Measurements from ENCODE around the gene BAZ1A. TPM values are rescaled to one million over a fixed set of nuclear protein-coding genes. Genes with fewer than 3 reads are reported as not detected.
"Not testable (repeated sequence)": the region's sequence is repeated elsewhere in the genome, so short reads cannot be mapped to it uniquely, and the experiment has no call there.

The BAZ1A gene
- total RNA-seq, 2 donors from 2014 or later: 3.4 to 11.8 TPM

DNA sequence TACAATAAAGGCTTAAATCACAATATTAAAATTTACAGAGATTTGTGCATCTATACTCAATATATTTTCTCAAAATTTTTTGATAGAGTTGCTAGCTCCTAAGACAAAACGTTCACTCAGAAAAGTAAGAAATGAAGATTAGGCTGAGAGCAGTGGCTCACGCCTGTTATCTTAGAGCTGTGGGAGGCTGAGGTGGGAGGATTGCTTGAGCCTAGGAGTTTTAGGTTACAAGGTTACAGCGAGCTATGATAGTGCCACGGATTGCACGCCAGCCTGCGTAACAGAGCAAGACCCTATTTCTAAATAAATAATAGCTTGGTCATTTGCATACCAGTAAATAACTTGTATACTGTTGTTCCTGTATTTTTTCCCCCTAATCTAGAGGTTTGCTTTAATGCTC, 125.8 kb downstream of the BAZ1A start:
- Histone ChIP-seq H3K9me3 (no peaks in the 10 kb centered on the region), H3K4me1 (no peaks in the 10 kb centered on the region), H3K27me3 (no peaks in the 10 kb centered on the region), H3K4me3 (no peak overlapping the region), H3K27ac (no peak overlapping the region), H3K36me3 (no peaks in the 10 kb centered on the region)
- TF ChIP-seq, protein P1, sequence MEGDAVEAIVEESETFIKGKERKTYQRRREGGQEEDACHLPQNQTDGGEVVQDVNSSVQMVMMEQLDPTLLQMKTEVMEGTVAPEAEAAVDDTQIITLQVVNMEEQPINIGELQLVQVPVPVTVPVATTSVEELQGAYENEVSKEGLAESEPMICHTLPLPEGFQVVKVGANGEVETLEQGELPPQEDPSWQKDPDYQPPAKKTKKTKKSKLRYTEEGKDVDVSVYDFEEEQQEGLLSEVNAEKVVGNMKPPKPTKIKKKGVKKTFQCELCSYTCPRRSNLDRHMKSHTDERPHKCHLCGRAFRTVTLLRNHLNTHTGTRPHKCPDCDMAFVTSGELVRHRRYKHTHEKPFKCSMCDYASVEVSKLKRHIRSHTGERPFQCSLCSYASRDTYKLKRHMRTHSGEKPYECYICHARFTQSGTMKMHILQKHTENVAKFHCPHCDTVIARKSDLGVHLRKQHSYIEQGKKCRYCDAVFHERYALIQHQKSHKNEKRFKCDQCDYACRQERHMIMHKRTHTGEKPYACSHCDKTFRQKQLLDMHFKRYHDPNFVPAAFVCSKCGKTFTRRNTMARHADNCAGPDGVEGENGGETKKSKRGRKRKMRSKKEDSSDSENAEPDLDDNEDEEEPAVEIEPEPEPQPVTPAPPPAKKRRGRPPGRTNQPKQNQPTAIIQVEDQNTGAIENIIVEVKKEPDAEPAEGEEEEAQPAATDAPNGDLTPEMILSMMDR (IDR thresholded peaks at IDR 0.05): no peak
- no peak for DNase-seq (ENCODE audit: low spot score)

DNA sequence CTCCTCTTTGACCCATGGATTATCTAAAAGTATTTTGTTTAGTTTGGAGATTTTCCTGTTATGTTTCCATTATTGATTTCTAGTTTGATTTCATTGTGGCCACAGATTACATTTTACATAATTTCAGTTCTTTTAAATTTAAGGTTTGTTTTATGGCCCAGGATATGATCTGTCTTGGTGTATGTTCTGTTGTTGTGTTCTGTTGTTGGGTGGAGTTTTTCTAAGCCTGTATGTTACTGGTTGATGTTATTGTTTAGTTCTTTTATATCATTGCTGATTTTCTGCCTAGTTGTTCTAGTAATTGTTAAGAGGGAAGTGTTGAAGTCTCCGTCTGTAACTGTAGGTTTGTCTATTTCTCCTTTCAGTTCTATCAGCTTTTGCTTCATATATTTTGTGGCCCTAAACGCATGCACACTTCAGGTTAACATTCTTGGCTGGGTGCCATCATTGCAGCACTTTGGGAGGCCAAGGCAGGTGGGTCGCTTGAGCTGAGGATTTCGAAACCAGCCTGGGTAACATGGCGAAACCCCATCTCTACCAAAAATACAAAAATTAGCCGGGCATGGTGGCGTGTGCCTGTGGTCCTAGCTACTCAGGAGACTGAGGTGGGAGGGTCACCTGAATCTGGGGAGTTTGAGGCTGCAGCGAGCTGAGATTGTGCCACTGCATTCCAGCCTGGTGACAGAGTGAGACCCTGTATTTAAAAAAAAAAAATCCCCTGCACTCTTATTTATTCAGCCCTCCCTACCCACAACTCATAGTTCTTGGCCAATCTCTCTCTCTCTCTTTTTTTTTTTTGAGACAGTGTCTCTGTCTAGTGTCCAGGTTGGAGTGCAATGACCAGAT, 132.7 kb downstream of the BAZ1A start:
- no peak overlapping the region for H3K4me3 ChIP-seq
- TF ChIP-seq, protein P1 (IDR thresholded peaks at IDR 0.05): no peak
- H3K4me1 ChIP-seq: no peaks in the 10 kb centered on the region
- no peaks in the 10 kb centered on the region for H3K27me3 ChIP-seq
- no peak overlapping the region for H3K27ac ChIP-seq
- no peaks in the 10 kb centered on the region for H3K9me3 ChIP-seq
- H3K36me3 ChIP-seq: no peaks in the 10 kb centered on the region
- DNase-seq (ENCODE audit: low spot score): no peak

DNA sequence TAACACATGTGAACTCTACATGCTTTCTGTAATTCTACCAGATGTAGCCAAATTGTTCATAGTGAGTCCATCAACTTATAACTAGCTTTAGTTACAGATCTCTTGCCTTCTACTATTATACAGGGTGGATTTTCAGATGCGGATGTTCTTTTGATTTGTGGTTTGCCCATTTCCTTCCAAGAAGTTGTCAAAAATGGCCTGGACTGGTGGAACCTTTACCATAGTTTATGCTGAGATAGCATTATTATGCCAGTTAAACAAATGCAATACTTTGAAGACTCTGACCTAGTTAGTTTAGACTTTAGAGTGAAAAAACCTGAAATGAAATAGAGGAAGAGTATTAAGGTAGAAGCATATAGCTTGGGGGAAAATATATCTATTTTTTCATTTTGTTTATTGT, 133.3 kb downstream of the BAZ1A start:
- no peak overlapping the region for H3K4me3 ChIP-seq
- H3K27me3 ChIP-seq: no peaks in the 10 kb centered on the region
- TF ChIP-seq, protein P1 (IDR thresholded peaks at IDR 0.05): no peak
- no peak overlapping the region for H3K27ac ChIP-seq
- no peaks in the 10 kb centered on the region for H3K4me1 ChIP-seq
- no peaks in the 10 kb centered on the region for H3K9me3 ChIP-seq
- no peaks in the 10 kb centered on the region for H3K36me3 ChIP-seq
- no peak for DNase-seq (ENCODE audit: low spot score)

DNA sequence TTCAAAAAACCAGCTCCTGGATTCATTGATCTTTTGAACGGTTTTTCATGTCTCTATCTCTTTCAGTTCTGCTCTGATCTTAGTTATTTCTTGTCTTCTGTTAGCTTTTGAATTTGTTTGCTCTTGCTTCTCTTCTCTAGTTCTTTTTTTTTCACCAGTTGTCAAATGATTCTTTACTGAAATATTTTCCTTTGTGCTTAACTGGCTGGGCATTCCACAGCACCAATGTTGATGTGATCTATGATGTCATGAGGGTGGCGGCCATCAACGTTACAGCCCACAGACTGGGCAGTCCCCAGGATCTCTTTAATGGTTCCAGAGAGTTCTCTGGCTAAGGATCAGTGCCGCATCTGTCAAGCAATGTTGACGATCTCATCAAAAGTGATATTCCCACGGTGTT, 135.0 kb downstream of the BAZ1A start:
- H3K36me3 ChIP-seq; H3K27me3 ChIP-seq; DNase-seq (ENCODE audit: low spot score); H3K4me3 ChIP-seq; H3K4me1 ChIP-seq; H3K9me3 ChIP-seq; H3K27ac ChIP-seq: not testable (repeated sequence)

DNA sequence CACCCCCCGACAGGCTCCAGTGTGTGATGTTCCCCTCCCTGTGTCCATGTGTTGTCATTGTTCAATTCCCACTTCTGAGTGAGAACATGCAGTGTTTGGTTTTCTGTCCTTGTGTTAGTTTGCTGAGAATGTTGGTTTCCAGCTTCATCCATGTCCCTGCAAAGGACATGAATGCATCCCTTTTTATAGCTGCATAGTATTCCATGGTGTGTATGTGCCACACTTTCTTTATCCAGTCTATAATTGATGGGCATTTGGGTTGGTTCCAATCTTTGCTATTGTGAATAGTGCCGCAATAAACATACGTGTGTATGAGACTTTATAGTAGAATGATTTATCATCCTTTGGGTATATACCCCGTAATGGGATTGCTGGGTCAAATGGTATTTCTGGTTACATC, 138.1 kb downstream of the BAZ1A start:
- H3K27ac ChIP-seq; H3K9me3 ChIP-seq; H3K27me3 ChIP-seq; DNase-seq (ENCODE audit: low spot score); H3K4me1 ChIP-seq; H3K36me3 ChIP-seq; H3K4me3 ChIP-seq: not testable (repeated sequence)

DNA sequence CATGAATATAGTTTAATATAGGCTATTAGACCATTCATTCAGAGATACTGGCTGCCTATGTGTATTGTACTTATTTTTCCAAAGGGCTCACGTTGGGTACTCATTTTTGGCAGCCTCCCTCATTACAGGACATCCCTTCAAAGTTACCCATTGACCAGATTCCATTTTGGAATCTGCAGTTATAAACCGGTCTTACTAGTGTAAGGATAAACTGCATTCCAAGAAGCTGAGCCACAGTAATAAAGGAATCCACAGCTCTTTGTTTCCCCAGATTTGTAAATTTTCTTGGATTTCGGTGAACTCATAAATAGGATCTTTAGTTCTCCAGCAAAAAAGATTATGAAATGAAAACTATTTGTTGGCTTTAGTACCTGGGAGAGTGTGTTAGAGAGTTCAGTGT, 141.9 kb downstream of the BAZ1A start:
- no peak for DNase-seq (ENCODE audit: low spot score)
- H3K27me3 ChIP-seq: no peaks in the 10 kb centered on the region
- H3K4me1 ChIP-seq: no peaks in the 10 kb centered on the region
- no peaks in the 10 kb centered on the region for H3K36me3 ChIP-seq
- no peaks in the 10 kb centered on the region for H3K9me3 ChIP-seq
- TF ChIP-seq, protein P1 (IDR thresholded peaks at IDR 0.05): no peak
- H3K27ac ChIP-seq: no peak overlapping the region
- no peak overlapping the region for H3K4me3 ChIP-seq

DNA sequence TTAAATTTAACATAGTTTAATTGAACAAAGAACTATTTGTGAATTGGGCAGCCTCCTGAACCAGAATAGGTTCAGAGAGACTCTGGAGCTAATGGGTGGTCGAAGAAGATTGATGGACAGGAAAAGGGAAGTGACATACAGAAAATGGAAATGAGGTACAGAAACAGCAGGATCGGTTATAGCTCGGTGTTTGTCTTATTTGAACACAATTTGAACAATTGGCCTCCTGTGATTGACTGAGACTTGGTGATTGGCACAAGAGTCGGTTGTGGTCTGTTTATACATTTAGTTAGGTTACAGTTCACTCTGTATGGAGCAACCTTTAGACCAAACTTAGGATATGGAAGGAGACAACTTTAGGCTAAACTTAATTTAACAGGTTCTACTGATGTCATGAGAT, 142.4 kb downstream of the BAZ1A start:
- Histone ChIP-seq H3K27ac (no peak overlapping the region), H3K4me3 (no peak overlapping the region), H3K27me3 (no peaks in the 10 kb centered on the region), H3K9me3 (no peaks in the 10 kb centered on the region), H3K4me1 (no peaks in the 10 kb centered on the region), H3K36me3 (no peaks in the 10 kb centered on the region)
- DNase-seq (ENCODE audit: low spot score): no peak
- TF ChIP-seq, protein P1 (IDR thresholded peaks at IDR 0.05): no peak

All from right atrium auricular region (tissue), 2 donors.